HG02759 (cell line): ENCODE data around the gene SLC1A4.
A peak's percentile ranks its signal among the peaks of the same experiment; 100 is the strongest.

Source experiments
- ATAC-seq: cut with Tn5 transposase; IDR thresholded peaks from one replicate; pipeline ENCODE4 v1.9.1; 2021; ENCODE audit warnings: mild to moderate bottlenecking, moderate library complexity; ENCODE audit not compliant: unreplicated experiment

The SLC1A4 gene

DNA sequence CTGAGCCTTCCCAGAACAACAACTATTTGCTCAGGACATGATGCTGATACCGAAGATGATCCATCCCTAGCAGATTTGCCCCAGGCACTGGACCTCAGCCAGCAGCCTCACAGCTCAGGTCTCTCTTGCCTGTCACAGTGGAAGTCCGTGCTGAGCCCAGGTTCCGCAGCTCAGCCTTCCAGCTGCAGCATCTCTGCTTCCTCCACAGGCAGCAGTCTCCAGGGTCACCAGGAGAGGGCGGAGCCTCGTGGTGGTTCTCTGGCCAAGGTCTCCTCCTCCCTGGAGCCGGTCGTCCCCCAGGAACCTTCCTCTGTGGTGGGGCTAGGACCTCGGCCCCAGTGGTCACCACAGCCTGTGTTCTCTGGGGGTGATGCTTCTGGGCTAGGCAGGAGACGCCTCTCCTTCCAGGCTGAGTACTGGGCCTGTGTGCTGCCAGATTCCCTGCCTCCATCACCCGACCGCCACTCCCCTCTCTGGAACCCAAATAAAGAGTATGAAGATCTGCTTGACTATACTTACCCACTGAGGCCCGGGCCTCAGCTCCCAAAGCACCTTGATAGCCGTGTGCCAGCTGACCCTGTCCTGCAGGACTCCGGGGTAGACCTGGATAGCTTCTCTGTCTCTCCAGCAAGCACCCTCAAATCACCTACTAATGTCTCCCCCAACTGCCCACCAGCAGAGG lies 82.4 kb downstream of the SLC1A4 start:
- no peak for ATAC-seq

DNA sequence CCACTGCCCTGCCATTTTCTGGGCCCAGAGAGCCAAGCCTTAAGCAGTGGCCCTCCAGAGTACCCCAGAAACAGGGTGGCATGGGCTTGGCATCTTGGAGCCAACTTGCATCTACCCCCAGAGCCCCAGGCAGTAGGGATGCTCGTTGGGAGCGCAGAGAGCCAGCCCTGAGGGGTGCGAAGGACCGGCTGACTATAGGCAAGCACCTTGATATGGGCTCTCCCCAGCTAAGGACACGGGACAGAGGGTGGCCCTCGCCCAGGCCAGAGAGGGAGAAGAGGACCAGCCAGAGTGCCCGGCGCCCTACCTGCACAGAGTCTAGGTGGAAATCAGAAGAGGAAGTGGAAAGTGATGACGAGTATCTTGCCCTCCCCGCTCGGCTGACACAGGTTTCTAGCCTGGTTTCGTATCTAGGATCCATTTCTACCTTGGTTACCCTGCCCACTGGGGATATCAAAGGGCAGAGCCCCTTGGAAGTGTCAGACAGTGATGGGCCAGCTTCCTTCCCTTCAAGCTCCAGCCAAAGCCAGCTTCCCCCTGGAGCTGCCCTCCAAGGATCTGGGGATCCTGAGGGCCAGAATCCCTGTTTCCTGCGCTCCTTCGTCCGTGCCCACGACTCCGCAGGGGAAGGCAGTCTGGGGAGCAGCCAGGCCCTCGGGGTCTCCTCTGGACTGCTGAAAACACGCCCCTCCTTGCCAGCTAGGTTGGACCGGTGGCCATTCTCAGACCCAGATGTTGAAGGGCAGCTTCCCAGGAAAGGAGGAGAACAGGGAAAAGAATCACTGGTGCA lies 83.2 kb downstream of the SLC1A4 start:
- ATAC-seq = peak; percentile 58
